NCI-H748 (cell line): ENCODE results near the gene CYP2J2.
"Not testable (repeated sequence)": the region's sequence is repeated elsewhere in the genome, so short reads cannot be mapped to it uniquely, and the experiment has no call there.

ENCODE experiments used
- DNase-seq: peaks from one replicate; lab custom pipeline; 2025; ENCODE audit not compliant: unreplicated experiment; lab: John Stamatoyannopoulos, UW

Gene CYP2J2

DNA sequence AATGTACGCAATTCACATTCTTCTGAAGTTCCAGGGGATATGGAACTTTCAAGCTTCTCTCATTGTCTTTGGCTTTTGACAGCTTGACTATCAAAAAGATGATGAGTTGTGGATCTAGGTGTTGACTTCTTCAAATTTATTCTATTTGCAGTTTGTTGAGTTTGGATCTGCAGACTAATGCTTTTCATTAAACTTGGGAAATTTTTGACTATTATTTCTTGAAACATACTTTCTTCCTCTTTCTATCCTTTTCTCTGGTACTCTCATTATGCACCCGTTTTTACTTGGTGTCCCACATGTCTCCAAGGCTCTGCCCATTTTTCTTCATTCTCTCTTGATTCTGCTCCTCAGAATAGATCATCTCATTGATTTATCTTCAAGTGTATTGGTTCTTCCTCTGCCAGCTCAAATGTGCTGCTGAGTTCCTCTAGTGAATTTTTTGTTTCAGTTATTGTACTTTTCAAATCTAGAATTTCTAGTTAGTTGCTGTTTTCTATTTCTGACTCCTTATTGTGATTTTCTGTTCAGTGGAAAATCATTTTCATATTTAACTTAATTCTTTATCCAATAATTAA lies 49.4 kb downstream of the CYP2J2 start:
- DNase-seq, result no peak

DNA sequence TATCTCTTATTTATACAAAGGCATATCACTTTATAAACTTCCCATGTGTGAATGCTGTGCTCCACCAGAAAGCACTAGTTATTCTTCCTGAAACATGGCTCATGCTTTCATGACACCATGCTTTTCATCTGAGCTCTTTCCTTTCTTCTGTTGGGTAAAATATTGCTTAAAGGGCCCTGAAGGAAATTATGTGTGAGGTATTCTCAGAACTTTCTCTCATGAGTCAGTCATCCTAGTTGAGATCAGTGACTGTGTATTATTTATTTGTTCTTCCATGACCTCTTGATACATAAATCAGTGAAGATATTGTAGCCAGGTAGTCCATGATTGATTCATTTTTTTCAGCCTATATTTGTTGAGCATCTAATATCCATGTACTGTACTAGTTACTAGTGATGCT lies 54.8 kb downstream of the CYP2J2 start:
- DNase-seq, result no peak

DNA sequence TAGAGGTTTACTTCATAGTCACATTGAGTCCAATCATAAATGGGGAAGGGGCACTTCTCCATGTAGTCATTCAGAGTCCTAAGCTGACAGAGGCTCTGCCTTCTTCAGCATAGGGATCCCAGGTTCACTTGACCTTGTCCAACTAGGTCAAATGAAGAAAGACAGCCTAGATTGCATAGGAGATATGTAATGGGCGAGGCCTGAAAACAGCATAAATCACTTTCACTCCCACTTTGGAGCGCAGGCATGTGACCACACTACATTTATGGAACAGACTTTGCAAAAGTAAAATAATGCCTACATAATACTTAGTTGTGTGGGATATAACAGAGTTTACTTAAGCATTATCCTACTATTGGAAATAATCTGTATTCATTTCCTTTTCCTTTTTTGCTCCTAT lies 60.1 kb downstream of the CYP2J2 start:
- no peak for DNase-seq

DNA sequence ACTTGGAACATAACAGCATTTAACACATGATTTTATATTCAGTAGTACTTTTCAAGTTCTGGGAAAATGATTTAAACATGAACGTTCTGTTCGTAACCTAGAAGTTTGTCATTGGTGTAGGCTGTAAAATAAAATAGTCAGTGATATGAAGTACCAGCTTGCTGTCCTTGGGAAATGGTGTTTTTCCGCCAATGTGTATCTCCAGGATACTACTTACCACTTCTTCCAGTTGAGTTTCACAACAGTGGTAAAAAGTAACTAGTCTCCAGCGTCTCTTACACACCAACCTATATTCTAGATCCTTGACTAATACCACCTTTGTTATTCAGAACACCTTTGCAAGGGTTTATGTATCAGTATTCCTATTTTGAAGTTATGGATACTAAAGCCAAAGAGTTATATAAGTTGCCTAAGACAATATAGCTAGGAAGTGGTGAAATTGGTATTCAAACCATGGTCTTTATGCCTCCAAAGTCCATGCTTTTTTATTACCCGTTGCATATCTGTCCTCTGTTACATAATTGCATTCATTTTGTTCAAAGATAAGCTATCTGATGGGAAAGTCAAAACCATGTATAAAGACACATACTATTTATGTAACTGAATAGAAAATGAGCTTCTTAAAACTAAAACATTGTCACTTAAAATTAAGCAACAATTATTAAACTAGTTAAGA lies 68.8 kb downstream of the CYP2J2 start:
- no peak for DNase-seq

DNA sequence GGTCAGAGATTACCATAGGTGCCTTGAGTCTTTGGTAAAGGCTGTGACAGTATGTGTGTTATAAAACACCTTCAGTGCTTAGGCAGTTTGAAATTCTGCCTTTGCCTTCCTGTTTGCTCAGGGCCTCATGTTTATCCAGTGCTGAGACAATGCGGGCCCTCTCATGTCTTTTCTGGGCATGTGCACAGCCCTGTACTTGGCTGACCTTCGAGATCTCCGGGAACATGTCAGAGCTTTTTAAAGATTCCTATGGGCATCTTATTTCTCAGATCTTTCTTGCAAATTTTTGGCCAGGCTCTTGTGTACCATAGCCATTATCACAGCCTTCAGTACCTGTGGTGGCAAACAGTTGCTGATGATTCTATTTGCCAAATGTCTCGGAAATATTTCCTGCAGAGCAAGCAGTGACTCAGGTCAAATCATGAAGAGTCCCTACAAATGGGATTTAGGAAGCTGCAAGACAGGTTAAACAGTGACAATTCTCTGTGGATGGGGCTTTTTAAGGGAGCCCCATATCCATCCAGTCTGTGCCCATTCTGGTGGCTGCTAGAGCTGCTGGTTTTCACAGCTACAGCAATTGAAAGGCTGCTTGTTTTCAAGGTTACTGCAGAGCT lies 69.7 kb downstream of the CYP2J2 start:
- no peak for DNase-seq

DNA sequence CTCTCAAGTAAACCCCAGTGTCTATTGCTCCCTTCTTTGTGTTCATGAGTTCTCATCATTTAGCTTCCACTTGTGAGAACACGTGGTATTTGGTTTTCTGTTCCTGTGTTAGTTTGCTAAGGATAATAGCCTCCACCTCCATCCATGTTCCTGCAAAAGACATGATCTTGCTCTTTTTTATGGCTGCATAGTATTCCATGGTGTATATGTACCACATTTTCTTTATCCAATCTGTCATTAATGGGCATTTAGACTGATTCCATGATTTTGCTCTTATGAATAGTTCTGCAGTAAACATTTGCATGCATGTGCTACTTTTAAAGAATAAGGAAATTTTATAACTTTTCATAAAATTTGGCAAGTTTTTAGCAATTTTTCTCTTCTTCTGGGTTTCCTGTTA lies 71.3 kb downstream of the CYP2J2 start:
- not testable (repeated sequence) for DNase-seq

DNA sequence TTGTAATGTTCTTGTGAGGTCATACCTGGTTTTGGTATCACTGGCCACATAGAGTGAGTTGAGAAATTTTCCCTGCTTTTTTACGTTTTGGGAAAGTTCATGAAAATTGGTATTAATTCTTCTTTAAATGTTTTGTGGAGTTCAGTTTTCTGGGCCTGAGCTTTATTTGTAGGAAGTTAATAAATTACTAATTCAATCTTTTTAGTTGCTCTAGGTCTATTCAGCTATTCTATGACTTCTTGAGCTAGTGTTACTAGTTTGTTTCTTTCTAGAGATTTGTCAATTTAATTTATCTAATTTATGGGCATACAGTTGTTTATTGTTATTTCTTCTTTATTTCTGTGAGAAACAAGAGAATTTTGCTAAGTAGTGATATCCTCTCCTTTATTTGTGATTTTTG lies 74.5 kb downstream of the CYP2J2 start:
- no peak for DNase-seq

DNA sequence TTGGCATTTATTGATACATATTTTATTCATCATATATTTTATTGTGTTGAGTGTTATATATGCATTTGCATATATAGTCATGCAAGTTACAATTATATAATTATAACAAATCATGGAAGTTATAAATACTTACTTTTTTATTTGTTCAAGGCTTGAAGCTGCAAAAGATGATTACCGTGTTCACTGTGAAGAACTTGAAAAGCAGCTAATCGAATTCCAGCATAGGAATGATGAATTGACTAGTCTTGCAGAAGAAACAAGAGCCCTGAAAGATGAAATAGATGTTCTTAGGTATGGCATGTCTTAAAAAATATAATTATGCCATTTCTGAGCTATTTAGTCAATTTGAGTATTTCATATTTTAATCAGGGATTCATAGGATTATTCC lies 79.7 kb downstream of the CYP2J2 start:
- no peak for DNase-seq

DNA sequence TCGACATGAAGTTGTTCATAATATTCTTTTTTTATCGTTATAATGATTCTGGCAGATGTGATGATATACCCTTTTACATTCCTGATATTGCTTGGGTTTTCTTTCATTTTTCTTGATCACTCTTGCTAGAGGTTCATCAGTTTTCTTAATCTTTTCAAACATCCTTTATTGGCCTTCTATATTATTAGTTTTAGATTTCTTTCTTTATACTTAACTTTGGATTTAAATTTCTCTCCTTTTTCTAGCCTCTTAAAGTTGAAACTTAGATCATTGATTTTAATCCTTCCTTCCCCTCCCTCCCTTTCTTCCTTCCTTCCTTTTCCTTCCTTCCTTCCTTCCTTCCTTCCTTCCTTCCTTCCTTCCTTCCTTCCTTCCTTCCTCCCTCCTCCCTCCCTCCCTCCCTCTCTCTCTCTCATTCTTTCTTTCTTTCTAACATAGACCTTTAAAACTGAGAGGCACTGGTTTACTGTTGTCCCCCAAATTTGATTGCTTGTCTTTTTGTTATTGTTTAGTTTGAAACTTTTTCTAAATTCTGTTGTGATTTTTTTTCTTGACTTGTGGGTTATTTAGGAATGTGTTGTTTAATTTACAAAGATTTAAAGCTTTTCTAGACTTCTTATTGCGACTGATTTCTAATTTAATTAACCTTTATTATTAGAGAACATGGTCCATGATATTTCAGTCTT lies 80.2 kb downstream of the CYP2J2 start:
- DNase-seq, result no peak

DNA sequence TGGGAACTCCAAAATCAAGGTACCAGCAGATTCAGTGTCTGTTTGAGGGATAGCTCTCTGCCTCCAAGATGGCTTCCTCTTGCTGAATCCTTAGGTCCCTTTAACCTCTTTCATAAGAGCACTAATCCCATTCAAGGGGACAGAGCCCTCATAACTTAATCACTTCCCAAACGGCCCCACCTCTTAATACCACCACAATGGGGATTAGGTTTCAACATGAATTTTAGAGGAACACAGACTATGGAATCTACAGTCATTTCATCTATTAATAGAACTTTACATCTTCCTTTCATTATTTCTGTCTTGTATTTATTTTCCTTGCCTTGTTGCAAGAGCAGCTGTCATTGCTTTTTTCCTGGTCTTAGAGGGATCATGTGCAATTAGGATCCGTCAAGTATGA lies 81.5 kb downstream of the CYP2J2 start:
- no peak for DNase-seq
